ENCODE measurements around the gene DEXI. TPM values are rescaled to one million over a fixed set of nuclear protein-coding genes. Genes with fewer than 3 reads are reported as not detected.

Gene DEXI
- total RNA-seq = 38.4 and 45.5 TPM in 2 replicates

DNA sequence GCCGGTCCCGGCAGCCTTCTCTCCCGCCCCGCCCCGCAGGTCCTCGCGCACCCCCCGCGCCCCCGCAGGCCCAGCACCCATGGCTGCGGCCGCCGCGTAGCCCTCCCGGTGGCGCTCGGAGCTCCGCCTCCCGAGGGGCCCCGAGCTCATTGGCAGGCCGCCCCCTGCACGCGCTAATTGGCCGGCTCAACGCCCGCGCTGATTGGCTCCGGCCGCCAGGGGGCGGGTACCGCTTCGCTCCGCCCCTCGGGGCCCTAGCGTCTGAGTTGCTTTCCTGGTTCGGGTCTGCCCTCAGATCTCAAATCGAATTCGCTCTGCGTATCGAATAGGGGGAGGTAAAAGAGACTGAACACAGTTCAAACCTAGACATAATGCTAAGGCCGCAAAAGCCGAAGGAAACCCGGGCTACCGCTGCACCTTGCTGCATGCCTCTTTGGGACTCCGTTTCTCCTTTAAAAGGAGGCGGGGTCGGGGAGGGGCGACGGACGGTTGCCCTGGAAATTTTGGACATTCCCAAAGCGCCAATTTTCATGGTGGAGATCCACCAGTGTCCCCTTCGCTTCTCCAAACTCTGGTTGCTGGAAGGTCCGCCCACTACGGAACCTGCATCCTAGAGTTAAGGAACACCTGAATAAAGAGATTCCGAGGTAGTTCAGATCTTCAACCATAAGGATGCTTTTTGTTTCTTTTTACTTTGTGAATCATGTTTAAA, at the start of gene DEXI:
Gene DEXI, minus strand, starts transcription at position 117 of the 712 bp plus-strand sequence. CDS start 463 bp downstream, outside the sequence.
- DNase-seq (ENCODE audit: low read depth, low spot score) = peak; percentile 53

GRCh38 chr16:10990378-10990777, 48.1 kb upstream of the DEXI start:
- DNase-seq (ENCODE audit: low read depth, low spot score) = no peak

DNA sequence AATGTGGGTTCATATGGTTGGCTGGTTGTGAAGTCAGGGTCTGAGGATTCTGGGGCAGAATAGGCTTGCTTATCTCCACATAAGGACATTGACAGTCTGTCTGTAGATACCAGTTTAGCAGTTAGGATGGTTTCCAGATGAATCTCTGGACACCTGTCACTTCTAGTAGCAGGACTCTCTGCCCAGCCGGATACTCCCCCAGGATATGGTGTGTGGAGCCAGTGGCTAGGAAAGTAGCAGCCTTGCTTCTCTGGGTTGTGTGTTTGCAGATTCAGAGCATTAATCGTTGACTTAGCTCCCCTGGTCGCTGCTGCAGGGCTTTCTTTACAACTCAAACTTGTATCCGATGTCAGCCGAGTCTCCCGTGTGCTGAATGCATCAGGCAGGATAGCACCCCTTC, 47.3 kb upstream of the DEXI start:
- DNase-seq (ENCODE audit: low read depth, low spot score) = no peak

DNA sequence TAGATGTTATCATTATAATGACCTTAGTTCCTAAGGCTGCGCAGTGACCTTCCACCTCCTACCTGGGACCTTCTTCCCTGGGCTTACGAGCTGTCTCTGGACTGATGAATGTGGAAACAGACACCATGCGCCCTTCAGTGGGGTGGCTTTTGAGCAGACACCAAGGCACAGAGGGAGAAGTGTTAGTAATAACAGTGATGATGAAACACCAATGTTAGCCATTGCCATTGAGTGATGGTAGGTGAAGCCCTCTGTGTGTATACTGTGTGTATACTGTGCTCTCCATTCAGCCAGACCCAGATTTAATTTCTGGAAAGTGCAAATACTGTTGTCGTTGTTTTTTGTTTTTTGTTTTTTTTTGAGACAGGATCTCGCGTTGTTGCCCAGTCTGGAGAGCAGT, 46.6 kb upstream of the DEXI start:
- DNase-seq (ENCODE audit: low read depth, low spot score) = no peak

- no peak for DNase-seq (ENCODE audit: low read depth, low spot score)
Measured at GRCh38 chr16:10988164-10988803, 46.0 kb upstream of the DEXI start.

- no peak for DNase-seq (ENCODE audit: low read depth, low spot score)
Measured at GRCh38 chr16:10987361-10988163, 45.3 kb upstream of the DEXI start.

DNA sequence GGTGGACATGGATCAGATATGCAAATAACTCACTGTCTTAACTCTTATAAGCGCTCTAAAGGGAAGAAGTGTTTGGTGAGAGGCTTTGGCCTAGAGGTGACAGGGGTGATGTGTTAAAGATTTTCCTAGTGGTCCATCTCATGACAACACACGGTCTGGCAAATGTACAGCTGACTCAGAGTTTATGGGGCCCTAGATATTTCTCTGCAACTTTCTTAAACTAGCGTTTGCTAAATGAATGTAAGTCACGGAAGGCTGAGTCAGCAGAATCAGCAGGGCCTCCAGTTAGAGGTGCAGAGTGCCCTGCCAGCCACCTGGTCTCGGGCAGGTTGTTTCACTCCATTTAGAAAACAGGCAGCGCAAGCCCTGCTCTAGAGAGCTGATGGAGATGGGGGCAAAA, 42.2 kb upstream of the DEXI start:
- DNase-seq (ENCODE audit: low read depth, low spot score) = no peak

DNA sequence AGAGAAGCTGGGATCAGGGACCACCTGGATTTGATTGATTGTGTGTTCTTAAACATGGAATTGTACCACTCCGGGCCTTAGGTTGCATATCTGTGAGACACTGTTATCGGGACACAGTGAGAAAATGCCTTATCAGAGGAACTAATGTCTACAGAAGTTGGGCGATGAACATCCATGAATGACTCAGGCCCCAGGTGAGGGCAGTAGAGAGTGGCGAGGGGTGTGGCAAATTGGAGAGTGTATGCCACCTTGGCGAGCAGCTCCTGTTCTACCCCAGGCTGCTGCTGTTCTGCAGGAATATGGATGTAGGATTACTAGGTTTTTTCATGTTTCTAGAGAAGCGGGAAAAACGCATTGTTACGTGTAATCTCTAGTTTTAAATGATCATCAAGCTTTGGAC, 40.9 kb upstream of the DEXI start:
- no peak for DNase-seq (ENCODE audit: low read depth, low spot score)

- DNase-seq (ENCODE audit: low read depth, low spot score) = no peak
Measured at GRCh38 chr16:10982465-10983150, 40.3 kb upstream of the DEXI start.

DNA sequence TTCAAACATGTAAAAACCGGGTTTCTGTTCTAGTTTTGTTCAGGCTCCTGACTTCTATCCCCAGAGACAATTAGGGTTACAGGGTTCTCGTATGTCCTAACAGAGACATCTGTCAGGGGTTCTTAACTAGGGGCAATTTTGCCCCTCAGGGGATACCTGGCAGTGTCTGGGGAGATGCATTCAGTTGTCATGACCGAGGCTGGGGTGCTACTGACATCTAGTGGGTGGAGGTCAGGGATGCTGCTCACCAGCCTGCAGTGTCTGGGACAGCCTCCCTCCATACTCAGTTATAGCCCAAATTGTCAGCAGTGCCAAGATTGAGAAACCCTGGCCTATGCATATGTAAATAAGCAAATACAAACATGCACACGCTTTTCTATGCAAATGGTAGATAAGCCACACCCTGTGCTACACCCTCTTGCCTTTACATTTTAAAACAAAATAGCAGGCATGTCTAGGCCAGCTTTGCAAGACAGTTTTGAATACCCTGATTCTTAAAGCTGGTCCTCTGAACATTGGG, 39.5 kb upstream of the DEXI start:
- no peak for DNase-seq (ENCODE audit: low read depth, low spot score)

GRCh38 chr16:10980813-10981212, 38.5 kb upstream of the DEXI start:
- no peak for DNase-seq (ENCODE audit: low read depth, low spot score)

DNA sequence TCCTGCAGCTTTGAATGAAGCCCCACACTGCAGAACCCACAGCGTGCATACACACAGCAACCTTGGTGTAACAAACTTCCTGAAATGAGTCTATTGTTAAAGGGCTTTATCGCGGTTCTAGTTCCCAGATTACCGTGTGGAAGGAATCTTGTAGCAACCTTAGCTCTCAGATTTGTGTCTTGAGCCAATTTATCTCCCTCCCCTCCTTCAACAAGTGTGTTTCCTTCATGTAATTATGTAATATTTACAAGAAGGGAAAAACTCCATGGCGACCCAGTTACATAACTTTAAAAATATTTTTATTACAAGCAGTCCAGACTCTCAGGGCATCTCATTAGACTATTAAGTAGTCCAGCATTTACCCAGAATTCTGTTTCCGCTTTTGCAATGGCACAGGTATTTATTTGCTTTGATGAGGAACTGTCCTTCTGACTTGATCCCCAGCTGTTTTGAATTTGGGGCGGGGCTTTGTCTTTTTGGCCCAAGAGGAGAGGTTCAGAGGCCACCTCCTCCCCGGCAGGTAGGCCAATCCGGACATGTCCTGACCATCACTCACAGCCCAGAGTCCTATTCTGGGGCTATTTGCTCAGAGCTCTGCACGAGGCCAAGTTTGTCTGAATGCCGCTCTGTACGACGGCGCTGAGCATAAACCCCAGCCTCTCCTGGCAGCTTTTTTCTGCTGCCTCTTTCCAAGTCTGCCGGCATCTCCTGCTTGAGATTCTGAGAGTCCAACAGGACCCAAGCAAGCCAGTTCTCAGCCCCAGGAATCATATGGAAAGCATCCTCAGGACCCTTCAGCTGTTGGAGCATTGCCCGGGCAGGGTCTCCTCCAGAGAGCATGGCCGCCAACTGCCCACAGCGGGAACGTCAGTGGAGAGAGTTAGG, 37.7 kb upstream of the DEXI start:
- no peak for DNase-seq (ENCODE audit: low read depth, low spot score)

GRCh38 chr16:10978871-10979446, 36.7 kb upstream of the DEXI start:
- DNase-seq (ENCODE audit: low read depth, low spot score) = no peak

DNA sequence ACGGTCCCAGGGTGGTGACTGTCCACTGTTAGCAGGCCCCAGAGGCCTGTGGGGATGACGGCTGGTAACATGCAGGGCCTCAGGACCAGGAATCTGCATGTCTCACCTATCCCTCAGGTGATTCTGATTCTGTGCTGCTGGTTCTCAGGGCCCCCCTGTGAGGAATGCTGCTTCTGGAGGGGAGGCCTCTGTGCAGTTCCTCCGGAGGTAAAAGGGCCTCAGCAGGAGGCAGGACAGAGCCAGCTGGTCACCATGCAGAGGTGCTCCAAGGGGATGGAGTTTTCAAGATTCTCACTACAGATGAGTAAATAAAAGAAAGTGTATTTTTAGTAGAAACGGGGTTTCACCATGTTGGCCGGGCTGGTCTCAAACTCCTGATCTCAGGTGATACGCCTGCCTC, 35.9 kb upstream of the DEXI start:
- DNase-seq (ENCODE audit: low read depth, low spot score) = no peak

DNA sequence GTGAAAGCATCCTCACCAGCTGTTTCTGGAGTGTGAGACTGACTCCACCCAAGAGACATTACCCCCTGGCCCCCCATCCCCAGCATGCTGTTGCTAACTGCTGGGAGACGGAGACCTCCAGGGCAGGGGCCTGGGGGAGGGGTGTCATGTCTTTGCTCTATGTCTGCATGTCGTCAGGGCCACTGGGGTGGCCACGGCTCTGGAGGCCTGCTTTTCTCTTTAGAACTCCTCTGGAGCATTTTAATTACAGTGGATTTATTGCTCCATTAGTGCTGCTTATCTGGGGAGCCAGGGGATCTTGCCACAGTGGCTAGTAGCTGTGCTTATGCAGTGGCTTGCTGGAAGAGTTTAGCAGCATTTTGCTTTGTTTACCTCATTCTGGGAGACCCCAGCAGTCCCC, 34.4 kb upstream of the DEXI start:
- no peak for DNase-seq (ENCODE audit: low read depth, low spot score)

- no peak for DNase-seq (ENCODE audit: low read depth, low spot score)
Measured at GRCh38 chr16:10972819-10973464, 30.7 kb upstream of the DEXI start.

DNA sequence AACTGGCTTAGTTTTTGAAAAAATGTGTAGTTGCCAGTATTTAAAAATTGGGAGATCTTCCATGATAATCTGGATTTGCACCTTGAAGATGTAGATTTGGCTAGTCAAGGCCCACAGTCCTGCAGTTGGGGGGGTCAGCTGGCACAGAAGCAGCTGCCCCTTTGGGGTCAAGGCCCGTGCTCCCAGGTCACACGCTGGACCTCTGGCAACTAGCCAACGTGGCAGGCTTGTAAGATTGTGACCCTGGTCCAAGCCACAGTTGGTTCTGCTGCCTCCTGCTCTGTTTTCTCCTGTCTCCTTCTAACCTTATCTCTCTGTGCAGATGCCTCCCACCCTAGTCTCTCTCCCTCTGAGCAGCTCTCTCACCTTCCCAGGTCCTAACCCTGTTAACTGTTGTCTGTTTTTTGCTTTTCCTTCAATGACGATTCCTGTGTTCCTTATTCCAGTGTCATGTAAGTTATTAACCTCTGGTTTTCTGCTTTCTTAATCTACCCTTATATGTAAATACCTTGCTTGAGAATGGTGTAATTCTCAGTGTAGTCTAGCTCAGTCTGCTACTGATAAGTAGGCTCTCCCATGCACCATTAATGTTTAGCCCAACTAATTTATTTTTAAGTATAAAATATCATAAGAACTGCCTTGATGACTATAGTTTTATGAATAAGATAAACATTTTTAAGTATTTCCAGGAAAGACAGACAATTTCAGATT, 30.0 kb upstream of the DEXI start:
- no peak for DNase-seq (ENCODE audit: low read depth, low spot score)

GRCh38 chr16:10971560-10971961, 29.3 kb upstream of the DEXI start:
- DNase-seq (ENCODE audit: low read depth, low spot score) = peak; percentile 50

DNA sequence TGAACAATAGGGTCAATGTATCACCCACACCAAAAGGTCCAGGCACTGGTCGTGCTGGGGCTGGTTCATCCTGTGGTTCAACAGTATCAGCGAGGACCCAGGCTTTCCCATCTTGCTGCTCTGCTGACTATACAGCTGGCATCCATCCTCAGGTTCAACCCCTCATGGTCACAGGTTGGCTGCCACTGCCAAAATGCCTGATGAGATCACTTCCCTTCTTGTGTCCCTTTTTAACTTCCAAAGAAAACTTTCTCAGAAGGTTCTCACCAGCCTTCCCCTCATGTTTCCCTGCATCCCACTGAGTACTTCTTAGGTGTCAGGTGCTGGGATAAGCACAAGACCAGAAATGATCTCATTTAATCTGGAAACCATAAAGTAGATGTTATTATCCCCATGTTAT, 27.8 kb upstream of the DEXI start:
- DNase-seq (ENCODE audit: low read depth, low spot score) = no peak

Data from pulmonary artery endothelial cell (primary cell).